HG02763 (cell line): ENCODE data around the gene BCKDK.

Experiments
- ATAC-seq: cut with Tn5 transposase; IDR thresholded peaks from one replicate; pipeline ENCODE4 v1.9.1; 2021; ENCODE audit warnings: mild to moderate bottlenecking, moderate library complexity; ENCODE audit not compliant: unreplicated experiment

BCKDK gene

DNA sequence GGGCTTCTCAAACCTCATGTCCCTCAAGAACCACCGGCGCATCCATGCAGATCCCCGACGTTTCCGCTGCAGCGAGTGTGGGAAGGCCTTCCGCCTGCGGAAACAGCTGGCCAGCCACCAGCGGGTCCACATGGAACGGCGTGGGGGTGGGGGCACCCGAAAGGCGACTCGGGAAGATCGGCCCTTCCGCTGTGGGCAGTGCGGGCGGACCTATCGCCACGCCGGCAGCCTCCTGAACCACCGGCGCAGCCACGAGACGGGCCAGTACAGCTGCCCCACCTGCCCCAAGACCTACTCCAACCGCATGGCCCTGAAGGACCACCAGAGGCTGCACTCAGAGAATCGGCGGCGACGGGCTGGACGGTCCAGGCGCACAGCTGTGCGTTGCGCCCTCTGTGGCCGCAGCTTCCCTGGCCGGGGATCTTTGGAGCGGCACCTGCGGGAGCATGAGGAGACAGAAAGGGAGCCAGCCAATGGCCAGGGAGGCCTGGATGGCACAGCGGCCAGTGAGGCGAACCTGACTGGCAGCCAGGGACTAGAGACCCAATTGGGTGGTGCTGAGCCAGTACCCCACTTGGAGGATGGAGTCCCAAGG, 28.1 kb upstream of the BCKDK start:
- ATAC-seq: no peak

- ATAC-seq: no peak
Measured at GRCh38 chr16:31080756-31081419, 27.3 kb upstream of the BCKDK start.

GRCh38 chr16:31081428-31082351, 26.5 kb upstream of the BCKDK start:
- ATAC-seq: no peak

DNA sequence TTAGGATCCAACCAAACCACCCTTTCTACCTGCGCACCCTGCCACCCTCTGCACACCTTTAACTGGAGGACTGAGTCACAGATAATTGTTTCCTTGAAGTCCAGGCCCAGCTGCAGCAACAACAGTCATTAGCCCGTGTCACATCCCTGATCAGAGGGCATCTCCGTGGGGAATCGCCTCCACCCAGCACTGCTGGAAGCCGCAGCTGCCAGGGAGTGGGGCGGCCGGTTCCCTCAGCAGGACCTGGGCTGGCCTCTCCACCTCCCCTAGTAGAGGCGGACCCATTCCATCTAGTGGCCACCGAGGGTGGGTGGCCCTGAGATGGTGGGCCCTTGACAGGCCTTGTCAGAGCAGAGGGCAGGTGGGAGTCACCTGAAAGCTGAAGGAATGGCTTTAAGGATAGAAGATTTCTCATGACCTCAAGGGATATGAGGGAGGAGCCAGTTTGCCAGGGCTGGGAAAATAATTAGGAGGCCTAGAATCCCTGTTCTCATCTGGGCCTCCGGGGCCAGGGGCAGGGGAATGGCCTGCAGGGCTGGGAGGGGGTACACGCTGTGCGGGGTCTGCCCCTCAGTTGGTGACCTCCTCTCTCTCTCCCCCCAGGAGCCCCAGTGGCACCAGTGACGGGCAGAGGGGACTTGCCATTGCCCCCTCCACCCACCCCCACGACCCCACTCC, 25.7 kb upstream of the BCKDK start:
- no peak for ATAC-seq

GRCh38 chr16:31083081-31083480, 25.1 kb upstream of the BCKDK start:
- no peak for ATAC-seq

- no peak for ATAC-seq
Measured at GRCh38 chr16:31083556-31083955, 24.6 kb upstream of the BCKDK start.

GRCh38 chr16:31083981-31084380, 24.2 kb upstream of the BCKDK start:
- ATAC-seq: no peak

DNA sequence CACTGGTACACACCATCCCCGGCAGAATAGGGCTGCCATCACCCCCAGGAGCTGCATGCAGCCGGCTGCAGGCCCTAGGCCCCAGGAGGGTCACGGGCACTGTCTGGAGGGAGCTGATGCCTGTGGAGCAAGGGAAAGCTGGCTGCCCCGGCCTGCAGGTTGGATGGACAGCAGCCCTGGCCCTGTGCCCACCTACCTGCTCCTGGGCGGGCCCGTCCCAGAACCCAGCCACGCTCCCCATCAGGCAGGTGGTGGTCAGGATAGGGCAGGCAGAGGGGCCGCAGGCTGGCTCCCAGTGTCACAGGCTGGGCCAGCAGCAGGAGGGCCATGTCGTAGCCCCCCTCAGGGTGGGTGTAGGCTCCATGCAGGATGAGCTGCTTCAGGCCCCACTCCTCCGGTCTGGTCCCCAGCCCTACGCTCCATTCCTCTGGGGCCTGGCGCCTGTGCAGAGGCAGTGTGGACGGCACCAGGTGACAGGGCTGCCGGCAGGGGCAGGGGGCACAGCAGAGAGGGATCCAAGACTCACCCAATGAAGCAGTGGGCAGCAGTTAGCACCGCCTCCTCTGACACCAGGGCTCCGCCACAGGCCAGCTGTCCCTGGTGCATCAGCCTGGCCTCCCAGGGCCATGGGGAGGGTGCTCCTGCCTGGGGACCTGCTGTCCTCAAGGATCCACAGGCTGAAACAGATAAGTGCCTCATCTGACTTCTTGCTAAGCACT, 23.4 kb upstream of the BCKDK start:
- no peak for ATAC-seq

DNA sequence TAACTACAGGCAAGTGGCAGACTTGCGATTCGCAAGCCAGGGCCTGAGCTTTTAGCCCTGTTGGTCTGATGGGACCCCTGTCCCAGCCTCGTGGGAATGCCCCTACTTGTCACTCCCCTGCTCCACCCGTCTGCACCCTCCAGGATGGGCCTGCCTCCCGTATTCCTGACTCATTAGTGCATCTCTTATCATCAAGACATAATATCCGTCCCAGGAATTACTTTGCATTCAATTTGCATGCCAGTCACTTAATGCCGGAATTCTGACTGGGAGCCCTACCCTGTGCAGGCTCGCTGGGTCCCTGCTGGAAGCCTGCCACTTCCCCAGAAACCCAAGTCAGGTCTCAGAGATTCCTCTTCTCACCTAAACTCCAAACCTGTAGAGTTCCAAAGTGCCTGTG, 22.8 kb upstream of the BCKDK start:
- no peak for ATAC-seq

- ATAC-seq: no peak
Measured at GRCh38 chr16:31085873-31086628, 22.1 kb upstream of the BCKDK start.

GRCh38 chr16:31086629-31086906, 21.6 kb upstream of the BCKDK start:
- no peak for ATAC-seq

GRCh38 chr16:31087481-31087880, 20.7 kb upstream of the BCKDK start:
- ATAC-seq: no peak

- ATAC-seq: no peak
Measured at GRCh38 chr16:31087971-31088370, 20.2 kb upstream of the BCKDK start.

DNA sequence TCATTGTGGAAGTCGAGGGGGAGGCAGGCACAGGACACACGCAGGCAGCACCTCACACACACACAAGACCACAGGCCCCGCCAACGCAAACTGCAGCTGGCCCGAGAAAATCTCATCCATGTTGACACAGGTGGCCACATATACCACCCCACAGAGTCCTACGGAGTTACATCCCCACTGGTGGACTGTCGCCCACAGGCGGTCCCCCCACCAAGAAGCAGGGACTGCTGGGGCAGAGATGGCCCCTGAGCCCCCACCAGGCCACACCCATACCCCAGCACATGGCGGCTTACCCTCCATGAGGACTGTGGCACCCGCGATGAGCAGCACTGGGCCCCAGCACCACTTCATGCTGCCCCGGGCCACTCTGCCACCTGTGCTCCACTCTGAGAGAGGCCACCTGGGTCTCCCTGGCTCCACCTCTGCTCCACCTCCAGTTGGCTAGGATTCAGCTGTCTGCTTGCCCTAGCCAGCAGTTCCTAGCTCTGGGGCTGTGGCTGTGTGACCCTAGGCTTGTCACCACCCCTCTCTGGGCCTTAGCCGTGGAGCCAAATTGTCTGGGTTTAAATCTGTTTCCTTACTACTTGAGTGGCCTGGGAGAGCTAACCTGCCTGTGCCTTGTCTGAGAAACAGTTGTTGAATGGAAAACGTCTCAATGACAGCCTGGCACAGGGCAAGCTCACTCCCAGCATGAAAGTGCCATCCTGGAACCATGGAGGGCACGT, 19.6 kb upstream of the BCKDK start, which contains the start of gene PRSS53:
Gene PRSS53, minus strand, starts transcription at position 485 of the 725 bp plus-strand sequence. Its CDS starts 134 bp downstream, at position 351.
- ATAC-seq: no peak

- no peak for ATAC-seq
Measured at GRCh38 chr16:31089199-31089598, 19.0 kb upstream of the BCKDK start.

DNA sequence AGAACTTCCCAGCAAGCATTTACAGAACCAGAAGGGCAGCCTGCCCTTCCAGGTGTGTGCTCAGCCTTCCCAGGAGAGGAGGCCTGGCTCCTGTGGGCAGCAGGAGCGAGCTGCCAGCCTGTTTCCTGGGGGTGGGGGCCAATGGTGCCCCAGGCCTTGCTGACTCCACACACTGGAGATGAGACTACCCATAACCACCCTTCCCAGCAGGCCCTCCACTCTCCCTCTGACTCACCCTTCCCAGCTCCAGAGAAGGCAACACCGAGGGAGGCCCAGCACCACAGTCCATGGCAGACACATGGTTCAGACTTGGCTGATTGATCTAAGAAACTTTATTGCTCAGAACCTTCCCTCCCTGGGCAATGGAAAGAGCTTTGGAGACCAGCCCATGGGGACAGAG, 17.6 kb upstream of the BCKDK start:
- ATAC-seq: no peak

- ATAC-seq: no peak
Measured at GRCh38 chr16:31092330-31092729, 15.9 kb upstream of the BCKDK start.

DNA sequence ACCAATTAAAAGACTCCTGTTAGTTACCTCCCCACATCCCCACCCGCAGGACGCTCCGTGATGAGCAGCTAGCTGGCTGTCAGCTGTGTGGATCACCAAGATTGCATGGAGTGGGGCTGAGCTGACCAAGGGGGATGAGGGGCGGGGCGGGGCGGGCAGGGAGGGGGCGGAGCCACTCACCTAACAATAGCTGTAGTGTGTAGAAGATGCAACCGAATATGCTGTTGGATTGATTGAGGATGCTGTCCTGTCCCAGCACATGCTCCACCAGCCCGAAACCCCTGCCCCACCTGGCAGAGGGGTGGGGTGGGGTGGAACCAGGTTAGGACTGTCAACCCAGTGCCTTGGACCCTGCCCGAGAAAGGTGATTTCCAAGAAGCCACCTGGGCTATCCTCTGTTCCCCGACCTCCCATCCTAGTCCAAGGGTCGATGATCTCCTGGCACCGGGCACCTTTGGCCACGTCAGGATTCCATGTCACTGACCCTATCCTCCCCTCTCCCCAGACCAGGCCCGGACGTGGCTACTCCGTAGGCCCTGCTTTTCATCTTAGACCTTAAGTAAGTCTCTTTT, 15.0 kb upstream of the BCKDK start:
- ATAC-seq: no peak

DNA sequence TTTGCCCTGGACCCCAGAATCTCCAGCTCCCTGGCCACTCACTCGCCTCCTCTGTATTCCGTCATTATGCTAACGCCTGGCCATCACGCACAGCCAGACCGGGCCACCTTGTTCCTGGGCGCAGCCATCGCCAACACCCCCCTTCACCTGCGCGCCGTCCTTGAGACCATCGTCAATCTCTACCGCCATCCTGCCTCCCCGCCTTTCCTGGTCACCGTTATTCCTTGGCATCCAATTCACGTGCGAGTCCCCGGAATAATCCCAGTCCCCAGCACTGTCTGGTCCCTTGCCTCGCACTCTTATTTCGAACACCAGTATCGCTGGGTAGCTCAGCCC, 14.1 kb upstream of the BCKDK start:
- ATAC-seq: no peak
